Measurements from ENCODE around the gene AMACR. TPM values are rescaled to one million over a fixed set of nuclear protein-coding genes. Genes with fewer than 3 reads are reported as not detected.

The AMACR gene
- total and polyA plus RNA-seq, 2 donors (not counting 3 experiments of a cell fraction or from before 2014, with no cell fraction given) = 6.7 to 8.7 TPM

Small RNAs within 50 kb of the gene (small RNA-seq; reads per million reads assigned to genes)
- not detected for gene AC139783.1 (ENCODE audit: insufficient read depth, insufficient read length, low read depth, low replicate concordance)

Other genes starting within 250 kb of the AMACR start
- gene ADAMTS12, start 116.1 kb downstream of the AMACR start, total RNA-seq = 0.88 TPM in 1 of 2 replicates, not detected in the other
- not detected in 2 replicates for gene ADAMTS12, start 116.1 kb downstream of the AMACR start, polyA plus RNA-seq
- not detected in 2 replicates for gene RXFP3, start 71.7 kb downstream of the AMACR start, total RNA-seq
- not detected in 2 replicates for gene RXFP3, start 71.7 kb downstream of the AMACR start, polyA plus RNA-seq
- gene SLC45A2, start 23.4 kb downstream of the AMACR start, total RNA-seq = not detected in 2 replicates
- gene SLC45A2, start 23.4 kb downstream of the AMACR start, polyA plus RNA-seq = not detected in 2 replicates
- gene C1QTNF3, start 35.2 kb upstream of the AMACR start, total RNA-seq = 1.6 and 2.0 TPM in 2 replicates
- gene C1QTNF3, start 35.2 kb upstream of the AMACR start, polyA plus RNA-seq = 1.3 and 1.6 TPM in 2 replicates